OCI-LY3 (cell line): Measurements from ENCODE around the gene CLEC2A.

Experiments
- H2AFZ ChIP-seq: fragments of 200-600, 300-600 bp; shearing (Covaris generic); 2 replicates; pipeline ENCODE4 v1.6.0; 2014; ENCODE audit warnings: antibody characterized with exemption, low read depth, low read length
- H3K27ac ChIP-seq: fragments of 200-600, 300-600 bp; sonication (generic); 2 replicates; pipeline ENCODE4 v1.5.1; 2014; ENCODE audit warnings: mild to moderate bottlenecking, low read length, moderate library complexity, mixed read lengths
- H3K27me3 ChIP-seq: fragments of 200-600, 300-600 bp; sonication (generic); 2 replicates; pipeline ENCODE4 v1.6.1; 2014; ENCODE audit warnings: low read depth, low read length, mixed read lengths
- H3K36me3 ChIP-seq: fragments of 200-600, 300-600 bp; sonication (generic); replicated peaks from 2 replicates; pipeline ENCODE3; 2014; ENCODE audit warnings: low read depth, low read length, mixed read lengths
- H3K4me1 ChIP-seq: fragments of 300-600, 200-600 bp; sonication (generic); 2 replicates; pipeline ENCODE4 v1.6.1; 2014; ENCODE audit warnings: low read length, mixed read lengths
- H3K4me2 ChIP-seq: fragments of 200-600, 300-600 bp; sonication (generic); 2 replicates; pipeline ENCODE4 v1.6.1; 2014; ENCODE audit warnings: low read length, mixed read lengths
- H3K4me3 ChIP-seq: fragments of 300-600, 200-600 bp; sonication (generic); 2 replicates; pipeline ENCODE4 v1.5.1; 2014; ENCODE audit warnings: antibody characterized with exemption, mild to moderate bottlenecking, low read length, moderate library complexity
- H3K79me2 ChIP-seq: fragments of 300-600, 200-600 bp; shearing (Covaris generic); 2 replicates; pipeline ENCODE4 v1.6.1; 2014; ENCODE audit warnings: mild to moderate bottlenecking, low read length, mixed read lengths
- H3K9ac ChIP-seq: fragments of 300-600, 200-600 bp; shearing (Covaris generic); 2 replicates; pipeline ENCODE4 v1.6.0; 2014; ENCODE audit warnings: mild to moderate bottlenecking, low read length, moderate library complexity
- H3K9me3 ChIP-seq: fragments of 200-600, 300-600 bp; shearing (Covaris generic); 2 replicates; pipeline ENCODE4 v1.6.1; 2014; ENCODE audit warnings: low read length, mixed read lengths; ENCODE audit not compliant: insufficient read depth
- H4K20me1 ChIP-seq: fragments of 200-600, 300-600 bp; sonication (generic); 2 replicates; pipeline ENCODE4 v1.6.1; 2016; ENCODE audit warnings: low read length, mixed read lengths; ENCODE audit not compliant: insufficient read depth
- CTCF ChIP-seq: fragments of 200-600, 300-600 bp; sonication (generic); IDR thresholded peaks from 2 replicates; pipeline ENCODE4 v1.5.1; 2014; ENCODE audit warnings: antibody characterized with exemption, low read length, low read depth
- EZH2phosphoT487 ChIP-seq: fragments of 200-600 bp; shearing (Covaris generic); IDR thresholded peaks from 2 replicates; pipeline ENCODE4 v1.6.1; 2018; ENCODE audit warnings: antibody characterized with exemption, mixed run types, low read depth

The CLEC2A gene

GRCh38 chr12:9973949-9974348, 41.8 kb upstream of the CLEC2A start:
- no peak overlapping the region for H3K9ac ChIP-seq
- H3K27me3 ChIP-seq, result no peaks in the 10 kb centered on the region
- TF ChIP-seq CTCF (no peak), EZH2phosphoT487 (no peak)
- no peaks in the 10 kb centered on the region for H3K36me3 ChIP-seq
- H3K27ac ChIP-seq, result no peak overlapping the region
- H4K20me1 ChIP-seq, result no peaks in the 10 kb centered on the region
- H3K79me2 ChIP-seq, result no peaks in the 10 kb centered on the region
- H2AFZ ChIP-seq, result no peak overlapping the region
- no peak overlapping the region for H3K4me2 ChIP-seq
- H3K9me3 ChIP-seq, result no peaks in the 10 kb centered on the region
- no peak overlapping the region for H3K4me3 ChIP-seq
- peaks cover 6% of the 10 kb centered on the region for H3K4me1 ChIP-seq

GRCh38 chr12:9971181-9971580, 39.0 kb upstream of the CLEC2A start, which contains the start of gene CLEC12A:
CLEC12A (plus strand) TSS chr12:9971409; CDS start chr12:9971597, 188 bp downstream.
- Histone ChIP-seq H3K4me1 (peaks cover 6% of the 10 kb centered on the region), H3K27ac (no peak within 1 kb of the TSS), H3K79me2 (no peaks in the 10 kb centered on the region), H3K9ac (no peak within 1 kb of the TSS), H4K20me1 (no peaks in the 10 kb centered on the region), H2AFZ (no peak within 1 kb of the TSS), H3K27me3 (no peaks in the 10 kb centered on the region), H3K4me2 (no peak within 1 kb of the TSS), H3K36me3 (no peaks in the 10 kb centered on the region), H3K9me3 (no peaks in the 10 kb centered on the region), H3K4me3 (no peak within 1 kb of the TSS)
- TF ChIP-seq EZH2phosphoT487 (no peak), CTCF (no peak)

GRCh38 chr12:9969673-9970072, 37.5 kb upstream of the CLEC2A start:
- Histone ChIP-seq H3K9ac (no peak overlapping the region), H3K4me1 (peaks cover 6% of the 10 kb centered on the region), H3K79me2 (no peaks in the 10 kb centered on the region), H3K27me3 (no peaks in the 10 kb centered on the region), H3K4me2 (no peak overlapping the region), H3K4me3 (no peak overlapping the region), H4K20me1 (no peaks in the 10 kb centered on the region), H3K27ac (no peak overlapping the region), H2AFZ (no peak overlapping the region), H3K36me3 (no peaks in the 10 kb centered on the region), H3K9me3 (no peaks in the 10 kb centered on the region)
- TF ChIP-seq CTCF (no peak), EZH2phosphoT487 (no peak)

GRCh38 chr12:9961901-9962300, 29.7 kb upstream of the CLEC2A start:
- H3K27me3 ChIP-seq, result no peaks in the 10 kb centered on the region
- H3K4me2 ChIP-seq, result no peak overlapping the region
- TF ChIP-seq CTCF, result no peak
- TF ChIP-seq EZH2phosphoT487, result no peak
- H3K4me1 ChIP-seq, result peaks cover 11% of the 10 kb centered on the region
- no peak overlapping the region for H3K9ac ChIP-seq
- no peak overlapping the region for H3K4me3 ChIP-seq
- H3K9me3 ChIP-seq, result no peaks in the 10 kb centered on the region
- no peak overlapping the region for H2AFZ ChIP-seq
- no peaks in the 10 kb centered on the region for H4K20me1 ChIP-seq
- no peak overlapping the region for H3K27ac ChIP-seq
- H3K79me2 ChIP-seq, result no peaks in the 10 kb centered on the region
- H3K36me3 ChIP-seq, result no peaks in the 10 kb centered on the region
